Calu3 (cell line): ENCODE data around the gene ACAD9. TPM values are rescaled to one million over a fixed set of nuclear protein-coding genes. Genes with fewer than 3 reads are reported as not detected.

Experiments
- BruUV-seq: library from RNA; stranded (reverse); fragments of 400-500 nt; replicated peaks from 2 replicates; lab custom pipeline; 2021; lab: Mats Ljungman, UMichigan
- CTCF ChIA-PET: fragments of 300-600 bp; sonication (Branson Sonifier 250); formaldehyde crosslinking; loops from one replicate; lab custom pipeline; 2022; ENCODE audit warnings: antibody characterized with exemption; lab: Charles Lee
- DNase-seq: peaks from one replicate; pipeline ENCODE4 v3.0.0; 2022
- H3K27ac Mint-ChIP-seq: one replicate; pipeline ENCODE4 v1.8.0; 2022; ENCODE audit warnings: mixed read lengths; ENCODE audit not compliant: unreplicated experiment
- H3K27me3 Mint-ChIP-seq: one replicate; pipeline ENCODE4 v1.8.0; 2022; ENCODE audit warnings: mixed read lengths; ENCODE audit not compliant: unreplicated experiment
- H3K36me3 Mint-ChIP-seq: one replicate; pipeline ENCODE4 v1.8.0; 2022; ENCODE audit warnings: mild to moderate bottlenecking, moderate library complexity, mixed read lengths; ENCODE audit not compliant: insufficient read depth, unreplicated experiment
- H3K4me1 Mint-ChIP-seq: one replicate; pipeline ENCODE4 v1.8.0; 2022; ENCODE audit warnings: mild to moderate bottlenecking, low read depth, mixed read lengths; ENCODE audit not compliant: unreplicated experiment
- H3K4me3 Mint-ChIP-seq: one replicate; pipeline ENCODE4 v1.8.0; 2022; ENCODE audit warnings: mild to moderate bottlenecking, low read depth, moderate library complexity, mixed read lengths; ENCODE audit not compliant: unreplicated experiment
- H3K9me3 Mint-ChIP-seq: one replicate; pipeline ENCODE4 v1.8.0; 2022; ENCODE audit warnings: low read depth, mixed read lengths; ENCODE audit not compliant: unreplicated experiment
- CTCF ChIP-seq: fragments of 200-600 bp; IDR thresholded peaks from one replicate; pipeline ENCODE4 v1.8.0; 2022; ENCODE audit warnings: antibody characterized with exemption; ENCODE audit not compliant: unreplicated experiment
- intact Hi-C: fragments of 100-400 bp; cut with micrococcal nuclease; formaldehyde crosslinking; loops from one replicate; pipeline ENCODE4 v1.10.0; 2022; ENCODE audit not compliant: unreplicated experiment
- total RNA-seq: library from RNA; stranded (reverse); gene quantifications from 2 replicates; pipeline ENCODE4 v1.2.3, GENCODE V29; 2022

Gene ACAD9
- total RNA-seq, 1 experiment from 2014 or later: 124 TPM

GRCh38 chr3:128910006-128910405, 30.6 kb downstream of the ACAD9 start:
- CTCF ChIA-PET: interaction anchor here (0.6 kb wide), 1 partner anchor 61 kb away, joined by 3 read pairs; no protein-coding TSS in a partner anchor
- Mint-ChIP-seq H3K4me3 (no peak overlapping the region), H3K36me3 (peaks cover 34% of the 10 kb centered on the region), H3K27ac (no peak overlapping the region), H3K9me3 (no peaks in the 10 kb centered on the region), H3K4me1 (no peaks in the 10 kb centered on the region), H3K27me3 (no peaks in the 10 kb centered on the region)
- TF ChIP-seq CTCF: no peak
- no TSS peak for BruUV-seq
- DNase-seq: no peak
- intact Hi-C loops: no loop called here

- intact Hi-C loops: no loop called here
- Mint-ChIP-seq H3K9me3 (no peaks in the 10 kb centered on the region), H3K4me1 (no peaks in the 10 kb centered on the region), H3K27me3 (no peaks in the 10 kb centered on the region), H3K27ac (no peak overlapping the region), H3K4me3 (no peak overlapping the region), H3K36me3 (peaks cover 38% of the 10 kb centered on the region)
- no peak for TF ChIP-seq CTCF
- no peak for DNase-seq
- BruUV-seq: no TSS peak
- CTCF ChIA-PET: no interaction called here
Measured at GRCh38 chr3:128911911-128912310, 32.5 kb downstream of the ACAD9 start.

- Mint-ChIP-seq H3K27me3 (no peaks in the 10 kb centered on the region), H3K36me3 (peaks cover 57% of the 10 kb centered on the region), H3K4me3 (no peak overlapping the region), H3K4me1 (no peaks in the 10 kb centered on the region), H3K9me3 (no peaks in the 10 kb centered on the region), H3K27ac (no peak overlapping the region)
- CTCF ChIA-PET: interaction anchor here (0.9 to 1.4 kb wide), 2 partner anchors 22 to 79 kb away, joined by 4 to 6 read pairs; partner anchors contain the start of gene CFAP92
- no peak for DNase-seq
- BruUV-seq: no TSS peak
- intact Hi-C loops: no loop called here
- no peak for TF ChIP-seq CTCF
Measured at GRCh38 chr3:128914966-128915645, 35.7 kb downstream of the ACAD9 start.

- no peaks in the 10 kb centered on the region for H3K9me3 Mint-ChIP-seq
- no peaks in the 10 kb centered on the region for H3K27me3 Mint-ChIP-seq
- DNase-seq: no peak
- intact Hi-C loops: no loop called here
- no peak overlapping the region for H3K4me3 Mint-ChIP-seq
- CTCF ChIA-PET: no interaction called here
- H3K27ac Mint-ChIP-seq: no peak overlapping the region
- no peaks in the 10 kb centered on the region for H3K4me1 Mint-ChIP-seq
- no peak for TF ChIP-seq CTCF
- no TSS peak for BruUV-seq
- peaks cover 69% of the 10 kb centered on the region for H3K36me3 Mint-ChIP-seq
Measured at GRCh38 chr3:128917291-128917690, 37.9 kb downstream of the ACAD9 start.
